NAMALWA (cell line): ENCODE measurements around the gene WIPI1.
"Not testable (repeated sequence)": the region's sequence is repeated elsewhere in the genome, so short reads cannot be mapped to it uniquely, and the experiment has no call there.

Source experiments
- DNase-seq: peaks from one replicate; pipeline ENCODE4 v3.0.0-alpha.2; 2015; ENCODE audit warnings: low spot score

WIPI1 gene

GRCh38 chr17:68457168-68457538 is at the start of gene WIPI1:
Gene WIPI1 (minus strand): TSS chr17:68457496. CDS start chr17:68457421, 75 bp downstream.
- DNase-seq = no peak

- DNase-seq = no peak
Observed at GRCh38 chr17:68505951-68506350, 48.7 kb upstream of the WIPI1 start.

- no peak for DNase-seq
Observed at GRCh38 chr17:68501074-68501473, 43.8 kb upstream of the WIPI1 start.

GRCh38 chr17:68499587-68499986 is 42.3 kb upstream of the WIPI1 start:
- DNase-seq = no peak

GRCh38 chr17:68498479-68499326 is 41.4 kb upstream of the WIPI1 start:
- no peak for DNase-seq

- DNase-seq = peak; percentile 92
Observed at GRCh38 chr17:68497885-68498319, 40.6 kb upstream of the WIPI1 start.

GRCh38 chr17:68495081-68495480 is 37.8 kb upstream of the WIPI1 start:
- no peak for DNase-seq

GRCh38 chr17:68492394-68493054 is 35.2 kb upstream of the WIPI1 start:
- not testable (repeated sequence) for DNase-seq

- DNase-seq = peak; percentile 46
Observed at GRCh38 chr17:68491381-68492231, 34.3 kb upstream of the WIPI1 start.

- no peak for DNase-seq
Observed at GRCh38 chr17:68489919-68490318, 32.6 kb upstream of the WIPI1 start.

GRCh38 chr17:68484458-68484857 is 27.2 kb upstream of the WIPI1 start:
- DNase-seq = no peak

- DNase-seq = no peak
Observed at GRCh38 chr17:68482576-68483041, 25.3 kb upstream of the WIPI1 start.

GRCh38 chr17:68480885-68481284 is 23.6 kb upstream of the WIPI1 start:
- no peak for DNase-seq

GRCh38 chr17:68470961-68471360 is 13.7 kb upstream of the WIPI1 start:
- no peak for DNase-seq

GRCh38 chr17:68468788-68469187 is 11.5 kb upstream of the WIPI1 start:
- no peak for DNase-seq

- no peak for DNase-seq
Observed at GRCh38 chr17:68468334-68468733, 11.0 kb upstream of the WIPI1 start.

- DNase-seq = no peak
Observed at GRCh38 chr17:68463211-68464019, 6.1 kb upstream of the WIPI1 start.

GRCh38 chr17:68462381-68463210 is 5.3 kb upstream of the WIPI1 start:
- DNase-seq = peak; percentile 92

GRCh38 chr17:68461589-68461988 is 4.3 kb upstream of the WIPI1 start:
- DNase-seq = no peak

- no peak for DNase-seq
Observed at GRCh38 chr17:68461122-68461539, 3.8 kb upstream of the WIPI1 start.

- DNase-seq = no peak
Observed at GRCh38 chr17:68460715-68461114, 3.4 kb upstream of the WIPI1 start.
